HG02588 (cell line): Measurements from ENCODE around the gene UNKL.

Experiments used
- ATAC-seq: cut with Tn5 transposase; IDR thresholded peaks from one replicate; pipeline ENCODE4 v1.9.1; 2021; ENCODE audit warnings: mild to moderate bottlenecking, moderate library complexity; ENCODE audit not compliant: unreplicated experiment

UNKL gene

DNA sequence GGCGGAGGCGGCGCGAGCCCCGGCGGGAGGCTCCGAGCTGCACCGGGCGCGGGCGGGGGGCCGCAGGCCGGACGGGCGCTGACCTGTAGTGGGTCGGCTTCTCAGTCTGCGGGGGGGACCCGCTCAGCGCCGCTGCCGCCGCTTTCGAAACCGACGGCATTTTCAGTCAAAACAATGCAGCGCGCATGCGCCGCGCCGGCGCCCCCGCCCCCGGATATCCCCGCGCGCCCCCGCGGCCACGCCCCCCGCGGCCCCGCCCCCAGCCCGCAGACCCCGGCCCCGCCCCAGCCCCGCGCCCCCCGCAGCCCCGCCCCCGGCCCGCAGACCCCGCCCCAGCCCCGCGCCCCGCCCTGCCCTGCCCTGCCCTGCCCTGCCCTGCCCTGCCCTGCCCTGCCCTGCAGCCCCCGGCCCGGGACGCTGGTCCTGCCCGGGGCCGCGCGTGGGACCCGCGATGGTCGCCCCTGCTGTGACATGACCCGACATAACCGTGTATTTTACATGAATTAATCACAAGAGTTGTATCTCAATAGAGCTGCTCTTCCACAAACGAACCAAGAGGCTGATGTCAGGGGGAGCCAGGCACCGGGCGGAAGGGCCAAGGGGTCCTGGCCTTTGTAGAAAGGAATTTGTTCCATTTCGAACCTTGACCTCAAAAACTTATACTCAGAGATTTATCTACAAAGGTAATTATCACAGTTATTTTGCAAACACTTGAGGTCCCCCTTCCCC is at the start of gene UNKL:
Gene UNKL (minus strand): TSS at position 173 of the 729 bp plus-strand sequence. CDS start 13 bp downstream, at position 160.
- ATAC-seq: peak; percentile 40

DNA sequence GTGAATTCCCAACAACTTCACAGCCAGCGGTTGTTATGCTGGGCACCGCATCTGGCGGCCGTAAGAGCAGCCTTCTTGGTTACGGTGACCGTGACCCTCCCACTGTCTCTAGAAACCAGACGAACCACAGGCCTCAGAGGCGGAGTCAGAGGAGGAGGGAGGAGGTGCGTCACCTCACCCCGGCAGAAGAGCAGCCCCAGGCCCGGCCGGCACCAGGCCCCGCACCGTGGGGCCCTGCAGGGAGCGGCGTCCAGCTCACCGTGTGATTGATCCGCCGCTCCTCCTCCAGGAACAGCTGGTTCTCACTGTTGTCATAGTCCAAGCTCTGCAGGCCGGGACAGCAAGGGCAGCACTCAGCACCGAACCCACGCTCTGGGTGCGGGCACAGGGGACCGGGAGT is 46.6 kb upstream of the UNKL start:
- ATAC-seq: no peak

GRCh38 chr16:1460602-1461138 is 46.2 kb upstream of the UNKL start:
- ATAC-seq: no peak

GRCh38 chr16:1459967-1460366 is 45.5 kb upstream of the UNKL start:
- no peak for ATAC-seq

- no peak for ATAC-seq
Observed at GRCh38 chr16:1458977-1459341, 44.5 kb upstream of the UNKL start.

GRCh38 chr16:1458336-1458976 is 44.0 kb upstream of the UNKL start:
- no peak for ATAC-seq

DNA sequence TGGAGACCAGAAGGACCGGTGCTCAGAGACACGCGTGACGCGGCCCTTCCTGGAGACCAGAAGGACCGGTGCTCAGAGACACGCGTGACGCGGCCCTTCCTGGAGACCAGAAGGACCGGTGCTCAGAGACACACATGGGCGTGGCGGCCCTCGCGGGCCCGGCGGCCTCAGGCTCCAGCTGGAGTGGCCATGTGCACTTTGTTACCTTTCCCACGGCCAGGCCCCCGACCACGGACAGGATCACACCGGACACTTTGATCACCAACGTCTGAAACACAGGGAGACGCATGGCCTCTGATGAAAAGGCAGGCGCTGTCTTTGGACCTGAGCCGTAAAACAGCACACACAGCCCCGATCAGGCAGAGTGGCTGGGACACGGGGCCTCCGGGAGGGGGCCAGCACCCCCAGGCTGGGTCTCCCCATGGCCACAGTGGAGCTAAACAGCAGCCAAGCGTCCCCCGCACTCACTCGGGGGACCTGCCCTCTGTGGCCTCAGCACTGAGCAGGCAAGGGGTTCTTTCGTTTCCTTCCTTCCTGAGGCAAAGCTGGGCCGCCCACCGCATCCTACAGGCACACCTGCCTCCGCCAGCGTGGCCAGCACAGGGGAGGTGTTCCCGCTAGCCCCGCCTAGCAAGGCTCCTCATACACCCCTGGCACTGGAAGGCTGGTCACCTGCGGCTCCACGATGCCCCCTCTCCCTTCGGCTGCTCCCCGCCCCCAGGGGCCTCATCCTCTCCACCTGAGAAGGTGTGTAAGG is 43.2 kb upstream of the UNKL start:
- ATAC-seq: no peak

DNA sequence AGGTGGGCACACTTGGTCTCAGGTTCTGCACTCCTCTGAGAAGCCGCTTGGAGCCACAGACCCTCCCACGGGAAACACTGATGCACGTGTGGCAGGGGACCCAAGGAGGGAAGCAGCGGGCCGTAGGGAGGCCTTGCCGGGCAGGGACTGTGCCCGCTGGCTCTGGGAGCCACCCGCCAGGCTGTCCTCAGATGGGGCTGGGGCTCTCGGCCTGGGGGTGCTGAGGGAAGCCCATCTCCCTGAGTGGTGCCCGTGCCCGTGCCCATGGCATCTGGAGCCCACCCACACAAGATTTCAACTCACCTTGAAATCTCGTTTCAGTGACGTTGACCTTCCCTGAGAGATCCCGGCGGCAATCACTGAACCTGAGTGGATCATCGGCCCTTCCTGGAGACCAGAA is 42.4 kb upstream of the UNKL start:
- ATAC-seq: no peak

- no peak for ATAC-seq
Observed at GRCh38 chr16:1455190-1456171, 41.0 kb upstream of the UNKL start.

DNA sequence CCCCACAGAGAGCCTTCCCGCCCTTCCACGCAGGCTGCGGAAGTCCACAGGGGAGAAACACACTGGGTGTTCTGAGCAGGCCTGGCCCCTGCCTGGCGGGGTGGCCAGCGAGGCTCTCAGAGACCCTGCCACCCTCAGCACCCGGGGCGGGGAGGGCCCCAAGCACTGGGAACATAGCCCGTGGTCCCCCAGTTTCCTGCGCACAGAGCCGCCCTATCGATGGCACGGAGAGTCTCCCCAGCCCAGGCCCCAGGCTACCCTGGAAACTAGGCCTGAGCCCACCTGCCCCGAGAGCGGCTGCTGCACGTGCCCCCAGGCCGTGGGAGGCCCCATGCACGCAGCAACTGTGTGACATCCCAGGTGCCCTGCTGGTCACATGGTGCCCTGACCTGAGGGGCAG is 40.1 kb upstream of the UNKL start:
- ATAC-seq: no peak

DNA sequence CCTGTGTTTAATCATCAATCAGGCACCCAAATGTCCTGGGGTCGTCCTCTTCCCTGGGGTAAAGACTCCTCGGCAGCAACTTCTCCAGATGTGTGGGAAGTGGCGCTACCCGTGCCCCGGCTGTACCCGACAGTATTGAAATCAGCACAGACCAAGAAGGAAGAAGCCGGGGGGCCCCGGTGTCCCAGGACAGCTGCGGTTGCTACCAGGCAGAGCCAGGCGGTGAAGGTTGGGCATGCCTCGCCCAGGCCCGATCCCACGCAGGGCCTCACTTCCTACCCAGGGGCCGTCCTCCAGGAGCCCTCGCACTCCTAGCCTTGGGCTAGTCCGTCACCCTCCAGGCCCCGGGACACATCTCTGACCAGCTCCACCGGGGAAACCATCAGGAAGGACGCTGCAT is 38.8 kb upstream of the UNKL start:
- no peak for ATAC-seq

DNA sequence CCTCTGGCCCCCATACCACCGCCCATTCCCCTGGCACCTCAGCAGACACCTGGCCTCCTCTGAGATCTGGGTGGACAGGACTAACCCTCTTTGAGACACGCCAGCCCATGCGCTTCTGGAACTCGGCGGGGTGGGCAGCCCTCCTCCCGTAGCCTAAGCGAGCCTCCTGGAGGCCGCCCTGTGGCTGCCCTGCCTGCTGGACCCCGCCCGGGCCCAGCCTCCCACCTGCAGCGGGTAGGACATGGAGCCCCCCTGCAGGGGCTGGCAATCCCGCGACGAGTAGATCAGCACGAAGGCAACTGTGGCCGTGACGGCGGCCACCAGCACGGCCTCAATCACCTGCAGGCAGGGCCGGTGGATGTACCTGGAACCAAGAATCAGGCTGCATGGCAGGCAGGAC is 38.0 kb upstream of the UNKL start:
- no peak for ATAC-seq

DNA sequence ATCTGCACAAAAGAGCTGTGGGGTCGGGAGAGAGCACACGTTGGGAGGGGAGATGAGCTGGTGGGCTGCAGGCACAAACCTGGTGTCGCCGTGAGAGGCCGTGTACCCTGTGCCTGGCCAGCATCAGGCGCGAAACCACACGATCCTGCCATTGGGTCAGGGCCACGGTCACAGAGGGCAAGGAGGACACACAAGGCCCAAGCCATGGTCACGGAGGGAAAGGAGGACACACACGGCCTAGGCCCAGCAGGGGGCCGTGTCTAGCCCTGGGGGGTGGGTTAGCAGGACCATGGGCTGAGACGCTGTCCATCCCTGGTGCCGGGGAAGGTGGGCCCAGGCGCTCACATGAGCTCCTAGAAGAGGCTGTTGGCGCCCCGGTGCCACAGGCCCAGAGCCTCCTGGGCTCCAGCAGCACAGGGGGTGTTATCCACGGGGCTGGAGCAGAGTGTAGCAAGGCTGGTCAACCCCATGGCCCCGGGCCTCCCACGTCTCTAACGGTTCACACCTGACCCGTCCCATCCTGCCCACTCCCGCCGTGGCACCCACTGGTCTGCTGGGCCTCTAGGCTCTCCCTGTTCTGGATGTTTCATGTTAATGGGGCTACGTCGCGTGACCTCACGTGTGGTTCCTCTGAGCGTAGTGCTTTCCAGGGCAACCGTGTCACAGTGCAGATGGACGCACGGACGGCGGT is 37.3 kb upstream of the UNKL start:
- no peak for ATAC-seq

GRCh38 chr16:1450841-1451240 is 36.3 kb upstream of the UNKL start:
- ATAC-seq: no peak

DNA sequence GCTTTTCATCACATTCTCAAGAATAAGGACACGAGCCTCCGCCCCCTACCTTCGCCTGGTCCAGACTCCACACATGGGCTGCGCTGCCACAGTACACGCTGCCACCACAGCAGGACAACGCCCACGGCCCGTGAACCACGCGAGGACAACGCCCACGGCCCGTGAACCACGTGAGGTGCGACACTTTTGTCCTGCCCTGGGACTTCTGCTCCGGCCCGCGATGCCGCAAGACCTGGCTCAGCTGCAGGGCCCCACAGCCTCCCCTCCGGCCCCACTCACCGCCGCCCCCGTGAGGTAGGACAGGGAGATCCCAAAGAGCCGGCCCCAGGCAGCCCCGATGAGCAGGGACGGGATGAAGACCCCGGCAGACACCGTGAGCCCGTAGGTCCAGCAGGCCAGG is 35.7 kb upstream of the UNKL start:
- ATAC-seq: no peak

DNA sequence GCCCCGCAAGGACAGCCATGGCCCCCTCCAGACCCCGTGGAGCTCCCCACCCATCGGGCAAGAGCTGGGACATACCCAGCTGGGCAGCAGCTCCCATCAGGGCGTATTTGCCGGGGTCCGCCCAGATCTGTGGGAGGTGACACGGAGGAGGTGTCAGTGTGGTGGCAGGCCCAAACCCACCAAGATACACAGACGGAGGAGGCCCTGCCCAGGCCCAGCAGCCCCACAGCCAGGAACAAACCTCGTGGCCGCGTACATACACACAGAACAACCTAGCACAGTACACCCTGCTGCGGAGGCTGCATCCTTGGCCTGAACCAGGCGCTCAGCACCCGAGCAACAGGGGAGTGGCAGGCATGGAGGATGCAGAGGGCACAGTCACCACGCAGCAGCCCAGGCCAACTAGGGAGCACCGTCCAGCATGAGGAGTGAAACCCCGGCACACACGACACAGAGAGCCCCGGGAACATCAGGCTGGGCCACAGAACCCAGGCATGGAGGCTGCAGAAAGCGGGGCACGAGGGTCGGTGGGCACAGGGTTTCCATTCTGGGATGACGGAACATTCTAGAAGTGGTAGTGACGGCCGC is 34.8 kb upstream of the UNKL start:
- ATAC-seq: no peak

- no peak for ATAC-seq
Observed at GRCh38 chr16:1448536-1449116, 34.1 kb upstream of the UNKL start.

- ATAC-seq: no peak
Observed at GRCh38 chr16:1447965-1448364, 33.5 kb upstream of the UNKL start.
